Neural cell (in vitro differentiated cells): Measurements from ENCODE around the gene ADGRL1. TPM values are rescaled to one million over a fixed set of nuclear protein-coding genes. Genes with fewer than 3 reads are reported as not detected.
"Not testable (repeated sequence)": the region's sequence is repeated elsewhere in the genome, so short reads cannot be mapped to it uniquely, and the experiment has no call there.

ENCODE experiments used
- H2AFZ ChIP-seq: fragments of 200-600, 300-800 bp; sonication (generic), shearing (Covaris generic); 2 replicates; pipeline ENCODE4 v1.6.0; 2014; ENCODE audit warnings: low read depth, mild to moderate bottlenecking, antibody characterized with exemption, low read length, moderate library complexity
- H3F3A ChIP-seq: fragments of 200-600 bp; shearing (Covaris generic); 2 replicates; pipeline ENCODE4 v1.6.1; 2016; ENCODE audit warnings: mild to moderate bottlenecking, moderate library complexity, mixed read lengths, antibody characterized with exemption, low read length; ENCODE audit not compliant: insufficient read depth, poor library complexity, severe bottlenecking
- H3K27ac ChIP-seq: fragments of 200-600, 300-800 bp; sonication (generic), shearing (Covaris generic); 2 replicates; pipeline ENCODE4 v1.5.1; 2014; ENCODE audit warnings: mild to moderate bottlenecking, low read length, moderate library complexity
- H3K27me3 ChIP-seq: fragments of 300-800, 200-600 bp; sonication (generic), shearing (Covaris generic); 2 replicates; pipeline ENCODE4 v1.6.0; 2014; ENCODE audit warnings: mild to moderate bottlenecking, low read depth, low read length, moderate library complexity; ENCODE audit not compliant: insufficient read depth
- H3K36me3 ChIP-seq: fragments of 300-800, 200-600 bp; sonication (generic), shearing (Covaris generic); 2 replicates; pipeline ENCODE4 v1.5.1; 2014; ENCODE audit warnings: mild to moderate bottlenecking, antibody characterized with exemption, low read length, moderate library complexity; ENCODE audit not compliant: insufficient read depth
- H3K4me2 ChIP-seq: fragments of 300-800, 200-600 bp; sonication (generic), shearing (Covaris generic); 2 replicates; pipeline ENCODE4 v1.6.0; 2014; ENCODE audit warnings: mild to moderate bottlenecking, low read length
- H3K4me3 ChIP-seq: fragments of 300-800, 200-600 bp; sonication (generic), shearing (Covaris generic); 2 replicates; pipeline ENCODE4 v1.5.1; 2014; ENCODE audit warnings: mild to moderate bottlenecking, low read length, moderate library complexity
- H3K79me2 ChIP-seq: fragments of 200-600 bp; shearing (Covaris generic); replicated peaks from 2 replicates; pipeline ENCODE4 v1.6.0; 2014; ENCODE audit warnings: mild to moderate bottlenecking, low read length, moderate library complexity; ENCODE audit not compliant: insufficient read depth
- H3K9ac ChIP-seq: fragments of 300-800, 200-600 bp; sonication (generic), shearing (Covaris generic); 2 replicates; pipeline ENCODE4 v1.6.1; 2016; ENCODE audit warnings: mild to moderate bottlenecking, low read length, mixed read lengths
- H3K9me2 ChIP-seq: fragments of 200-600 bp; shearing (Covaris generic); 2 replicates; pipeline ENCODE4 v1.6.1; 2016; ENCODE audit warnings: mild to moderate bottlenecking, low read length, mixed read lengths; ENCODE audit not compliant: insufficient read depth
- H3K9me3 ChIP-seq: fragments of 200-600, 300-800 bp; sonication (generic), shearing (Covaris generic); 2 replicates; pipeline ENCODE4 v1.6.1; 2016; ENCODE audit warnings: mild to moderate bottlenecking, mixed run types, low read length, moderate library complexity, mixed read lengths
- H4K20me1 ChIP-seq: fragments of 200-600 bp; shearing (Covaris generic); 2 replicates; pipeline ENCODE4 v1.6.1; 2016; ENCODE audit warnings: mild to moderate bottlenecking, mixed run types; ENCODE audit not compliant: insufficient read depth
- POLR2AphosphoS5 ChIP-seq: IDR thresholded peaks from 2 replicates; pipeline ENCODE4 v1.6.1; 2012
- RAD21 ChIP-seq: fragments of 450-650 bp; conservative IDR thresholded peaks from 2 replicates; pipeline ENCODE4 v1.6.1; 2014; ENCODE audit warnings: antibody characterized with exemption, mild to moderate bottlenecking, moderate library complexity
- SMC3 ChIP-seq: fragments of 450-650 bp; conservative IDR thresholded peaks from 2 replicates; pipeline ENCODE4 v1.6.1; 2014; ENCODE audit warnings: antibody characterized with exemption, mild to moderate bottlenecking, moderate library complexity; ENCODE audit not compliant: poor library complexity
- TAF1 ChIP-seq: IDR thresholded peaks from 2 replicates; pipeline ENCODE4 v1.6.1; 2012; ENCODE audit warnings: low read depth
- polyA plus RNA-seq: library from polyadenylated mRNA; depleted of rRNA; stranded (reverse); fragments of >200 nt; gene quantifications from 2 replicates; pipeline ENCODE4 v1.2.3, GENCODE V29; 2014
- TF ChIP-seq, protein P1 (sequence below): fragments of 450-650 bp; IDR thresholded peaks from 2 replicates; pipeline ENCODE4 v1.5.1; 2014; ENCODE audit warnings: antibody characterized with exemption, mild to moderate bottlenecking, moderate library complexity; ENCODE audit not compliant: poor library complexity, severe bottlenecking
- TF ChIP-seq, protein P2 (sequence below): IDR thresholded peaks from 2 replicates; pipeline ENCODE4 v1.6.1; 2012; ENCODE audit warnings: borderline replicate concordance

ADGRL1 gene
- polyA plus RNA-seq, 1 donor from 2014 or later: 22.2 TPM

DNA sequence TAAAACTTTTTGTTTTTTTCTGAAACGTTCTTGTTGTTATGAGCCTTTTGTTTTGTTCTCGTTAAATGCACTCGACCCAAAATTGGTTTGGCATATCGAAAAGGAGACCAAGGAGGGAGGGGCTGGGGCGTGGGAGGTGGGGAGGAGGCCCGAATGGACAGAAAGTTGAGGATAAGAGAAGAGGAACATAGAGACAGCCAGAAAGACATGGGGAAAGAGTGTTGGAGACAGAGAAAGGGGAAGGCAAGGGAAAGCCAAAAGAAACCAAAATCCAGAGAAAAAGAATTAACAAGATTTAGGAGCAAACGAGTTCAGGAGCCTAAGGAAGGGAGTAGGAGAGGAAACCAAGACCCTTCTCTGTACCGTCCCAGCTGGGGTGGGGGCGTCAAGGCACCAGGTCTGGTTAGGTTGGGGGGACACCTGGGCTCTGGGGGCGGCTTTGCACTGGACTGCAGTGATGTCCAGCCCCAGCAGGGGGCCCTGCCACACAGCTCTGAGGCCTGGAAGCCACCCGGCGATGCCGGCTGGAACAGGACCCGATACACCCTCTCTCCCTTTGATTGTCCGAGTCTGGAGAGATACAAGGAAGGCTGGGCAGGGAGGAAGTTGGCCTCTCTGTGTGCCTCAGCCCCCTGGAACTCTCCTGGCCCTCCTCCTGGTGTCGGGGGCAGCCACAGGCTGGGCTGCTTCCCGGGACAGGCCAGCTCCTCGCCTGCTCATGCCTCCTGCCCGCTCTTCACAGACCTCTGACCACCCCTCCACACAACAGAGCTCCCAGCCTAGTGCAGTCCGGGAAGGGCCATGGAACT lies 58.0 kb downstream of the ADGRL1 start:
- Histone ChIP-seq H3K4me2 (no peak overlapping the region), H4K20me1 (no peaks in the 10 kb centered on the region), H3K27ac (no peak overlapping the region), H3F3A (no peaks in the 10 kb centered on the region), H3K9me3 (no peaks in the 10 kb centered on the region), H3K36me3 (no peaks in the 10 kb centered on the region), H3K27me3 (no peaks in the 10 kb centered on the region), H3K79me2 (no peaks in the 10 kb centered on the region), H3K9ac (no peak overlapping the region), H2AFZ (no peak overlapping the region), H3K9me2 (no peaks in the 10 kb centered on the region), H3K4me3 (no peak overlapping the region)
- TF ChIP-seq, protein P1, sequence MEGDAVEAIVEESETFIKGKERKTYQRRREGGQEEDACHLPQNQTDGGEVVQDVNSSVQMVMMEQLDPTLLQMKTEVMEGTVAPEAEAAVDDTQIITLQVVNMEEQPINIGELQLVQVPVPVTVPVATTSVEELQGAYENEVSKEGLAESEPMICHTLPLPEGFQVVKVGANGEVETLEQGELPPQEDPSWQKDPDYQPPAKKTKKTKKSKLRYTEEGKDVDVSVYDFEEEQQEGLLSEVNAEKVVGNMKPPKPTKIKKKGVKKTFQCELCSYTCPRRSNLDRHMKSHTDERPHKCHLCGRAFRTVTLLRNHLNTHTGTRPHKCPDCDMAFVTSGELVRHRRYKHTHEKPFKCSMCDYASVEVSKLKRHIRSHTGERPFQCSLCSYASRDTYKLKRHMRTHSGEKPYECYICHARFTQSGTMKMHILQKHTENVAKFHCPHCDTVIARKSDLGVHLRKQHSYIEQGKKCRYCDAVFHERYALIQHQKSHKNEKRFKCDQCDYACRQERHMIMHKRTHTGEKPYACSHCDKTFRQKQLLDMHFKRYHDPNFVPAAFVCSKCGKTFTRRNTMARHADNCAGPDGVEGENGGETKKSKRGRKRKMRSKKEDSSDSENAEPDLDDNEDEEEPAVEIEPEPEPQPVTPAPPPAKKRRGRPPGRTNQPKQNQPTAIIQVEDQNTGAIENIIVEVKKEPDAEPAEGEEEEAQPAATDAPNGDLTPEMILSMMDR: peak; percentile 41
- TF ChIP-seq POLR2AphosphoS5: no peak
- TF ChIP-seq TAF1: no peak
- TF ChIP-seq RAD21: peak; percentile 38
- TF ChIP-seq SMC3: peak; percentile 46

DNA sequence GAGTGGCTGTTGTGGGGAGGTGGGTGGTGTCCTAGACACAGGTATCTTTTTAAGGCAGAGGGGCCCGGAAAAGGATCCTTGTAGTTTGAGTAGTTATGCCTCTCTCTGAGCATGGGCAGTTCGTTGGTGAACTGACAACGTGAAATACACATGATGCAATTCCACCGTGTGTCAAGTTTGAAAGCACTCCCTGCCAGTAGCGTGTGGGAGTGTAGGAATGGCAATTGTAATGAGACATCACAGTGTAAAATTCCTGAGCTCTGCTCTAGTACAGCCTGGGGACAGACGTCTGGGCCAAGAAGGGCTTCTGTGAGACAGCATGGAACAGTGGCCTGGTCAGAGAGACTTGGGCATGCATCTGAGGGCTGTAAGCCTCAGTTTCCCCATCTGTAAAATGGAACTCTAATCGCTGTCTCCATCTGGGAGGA lies 59.2 kb downstream of the ADGRL1 start:
- no peak overlapping the region for H3K9ac ChIP-seq
- no peaks in the 10 kb centered on the region for H3K9me3 ChIP-seq
- no peaks in the 10 kb centered on the region for H3K9me2 ChIP-seq
- H4K20me1 ChIP-seq: no peaks in the 10 kb centered on the region
- no peak overlapping the region for H3K27ac ChIP-seq
- H3K4me2 ChIP-seq: no peak overlapping the region
- H3K27me3 ChIP-seq: no peaks in the 10 kb centered on the region
- H3F3A ChIP-seq: no peaks in the 10 kb centered on the region
- TF ChIP-seq, protein P2, sequence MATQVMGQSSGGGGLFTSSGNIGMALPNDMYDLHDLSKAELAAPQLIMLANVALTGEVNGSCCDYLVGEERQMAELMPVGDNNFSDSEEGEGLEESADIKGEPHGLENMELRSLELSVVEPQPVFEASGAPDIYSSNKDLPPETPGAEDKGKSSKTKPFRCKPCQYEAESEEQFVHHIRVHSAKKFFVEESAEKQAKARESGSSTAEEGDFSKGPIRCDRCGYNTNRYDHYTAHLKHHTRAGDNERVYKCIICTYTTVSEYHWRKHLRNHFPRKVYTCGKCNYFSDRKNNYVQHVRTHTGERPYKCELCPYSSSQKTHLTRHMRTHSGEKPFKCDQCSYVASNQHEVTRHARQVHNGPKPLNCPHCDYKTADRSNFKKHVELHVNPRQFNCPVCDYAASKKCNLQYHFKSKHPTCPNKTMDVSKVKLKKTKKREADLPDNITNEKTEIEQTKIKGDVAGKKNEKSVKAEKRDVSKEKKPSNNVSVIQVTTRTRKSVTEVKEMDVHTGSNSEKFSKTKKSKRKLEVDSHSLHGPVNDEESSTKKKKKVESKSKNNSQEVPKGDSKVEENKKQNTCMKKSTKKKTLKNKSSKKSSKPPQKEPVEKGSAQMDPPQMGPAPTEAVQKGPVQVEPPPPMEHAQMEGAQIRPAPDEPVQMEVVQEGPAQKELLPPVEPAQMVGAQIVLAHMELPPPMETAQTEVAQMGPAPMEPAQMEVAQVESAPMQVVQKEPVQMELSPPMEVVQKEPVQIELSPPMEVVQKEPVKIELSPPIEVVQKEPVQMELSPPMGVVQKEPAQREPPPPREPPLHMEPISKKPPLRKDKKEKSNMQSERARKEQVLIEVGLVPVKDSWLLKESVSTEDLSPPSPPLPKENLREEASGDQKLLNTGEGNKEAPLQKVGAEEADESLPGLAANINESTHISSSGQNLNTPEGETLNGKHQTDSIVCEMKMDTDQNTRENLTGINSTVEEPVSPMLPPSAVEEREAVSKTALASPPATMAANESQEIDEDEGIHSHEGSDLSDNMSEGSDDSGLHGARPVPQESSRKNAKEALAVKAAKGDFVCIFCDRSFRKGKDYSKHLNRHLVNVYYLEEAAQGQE: no peak
- TF ChIP-seq POLR2AphosphoS5: peak; percentile 18
- no peak overlapping the region for H3K4me3 ChIP-seq
- H2AFZ ChIP-seq: no peak overlapping the region
- no peaks in the 10 kb centered on the region for H3K36me3 ChIP-seq
- no peaks in the 10 kb centered on the region for H3K79me2 ChIP-seq

DNA sequence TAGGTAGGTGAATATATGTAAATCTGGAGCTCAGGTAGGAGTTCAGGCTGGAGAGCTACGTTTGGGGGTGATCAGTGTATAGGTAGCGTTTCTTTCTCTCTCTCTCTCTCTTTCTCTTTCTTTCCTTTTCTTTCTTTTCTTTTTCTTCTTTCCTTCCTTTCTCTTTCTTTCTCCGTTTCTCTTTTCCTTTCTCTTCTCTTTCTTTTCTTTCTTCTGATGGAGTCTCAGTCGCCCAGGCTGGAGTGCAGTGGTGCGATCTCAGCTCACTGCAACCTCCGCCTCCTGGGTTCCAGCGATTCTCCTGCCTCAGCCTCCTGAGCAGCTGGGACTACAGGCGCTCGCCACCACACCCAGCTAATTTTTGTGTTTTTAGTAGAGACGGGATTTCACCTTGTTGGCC lies 59.8 kb downstream of the ADGRL1 start:
- H3F3A ChIP-seq, H3K27ac ChIP-seq, H3K9me3 ChIP-seq, H2AFZ ChIP-seq, H3K27me3 ChIP-seq, H3K9me2 ChIP-seq, H3K9ac ChIP-seq, H3K4me2 ChIP-seq, H4K20me1 ChIP-seq, H3K79me2 ChIP-seq, H3K4me3 ChIP-seq, H3K36me3 ChIP-seq: not testable (repeated sequence)
